ENCODE data around the gene CACNA1H. TPM values are rescaled to one million over a fixed set of nuclear protein-coding genes. Genes with fewer than 3 reads are reported as not detected.

The CACNA1H gene
- total RNA-seq, 1 donor from 2014 or later = 73.2 TPM

DNA sequence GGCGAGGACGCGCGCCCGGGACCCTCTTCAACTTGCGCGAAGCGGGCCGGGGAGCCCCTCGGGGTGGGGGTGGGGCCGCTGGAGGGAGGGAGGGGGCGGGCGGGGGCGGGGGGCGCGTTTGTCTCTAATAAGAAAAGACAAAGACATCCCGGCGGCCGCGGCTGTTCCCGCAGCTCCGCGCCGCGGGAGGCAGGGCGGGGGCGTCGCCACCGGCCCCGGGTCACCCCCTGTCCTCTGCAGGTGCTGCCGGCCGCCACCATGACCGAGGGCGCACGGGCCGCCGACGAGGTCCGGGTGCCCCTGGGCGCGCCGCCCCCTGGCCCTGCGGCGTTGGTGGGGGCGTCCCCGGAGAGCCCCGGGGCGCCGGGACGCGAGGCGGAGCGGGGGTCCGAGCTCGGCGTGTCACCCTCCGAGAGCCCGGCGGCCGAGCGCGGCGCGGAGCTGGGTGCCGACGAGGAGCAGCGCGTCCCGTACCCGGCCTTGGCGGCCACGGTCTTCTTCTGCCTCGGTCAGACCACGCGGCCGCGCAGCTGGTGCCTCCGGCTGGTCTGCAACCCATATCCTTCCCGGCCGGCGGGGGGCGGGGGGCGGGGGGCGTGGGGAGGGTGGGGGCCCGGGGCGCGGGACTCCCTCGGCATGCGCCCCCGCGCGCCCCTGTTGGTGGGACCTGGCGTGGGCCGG, 714 bp downstream of the CACNA1H start:
- Mint-ChIP-seq H3K4me1 (ENCODE audit: low read depth) (peaks cover 20% of the 10 kb centered on the region), H3K4me3 (ENCODE audit: unreplicated experiment) (peak overlapping the region; percentile 78), H3K9me3 (ENCODE audit: low read depth) (no peaks in the 10 kb centered on the region), H3K27me3 (ENCODE audit: low read depth) (no peaks in the 10 kb centered on the region), H3K27ac (ENCODE audit: unreplicated experiment) (no peak overlapping the region), H3K36me3 (ENCODE audit: low read depth) (no peaks in the 10 kb centered on the region)
- DNase-seq (ENCODE audit: low spot score) = no peak
- TF ChIP-seq, protein P1, sequence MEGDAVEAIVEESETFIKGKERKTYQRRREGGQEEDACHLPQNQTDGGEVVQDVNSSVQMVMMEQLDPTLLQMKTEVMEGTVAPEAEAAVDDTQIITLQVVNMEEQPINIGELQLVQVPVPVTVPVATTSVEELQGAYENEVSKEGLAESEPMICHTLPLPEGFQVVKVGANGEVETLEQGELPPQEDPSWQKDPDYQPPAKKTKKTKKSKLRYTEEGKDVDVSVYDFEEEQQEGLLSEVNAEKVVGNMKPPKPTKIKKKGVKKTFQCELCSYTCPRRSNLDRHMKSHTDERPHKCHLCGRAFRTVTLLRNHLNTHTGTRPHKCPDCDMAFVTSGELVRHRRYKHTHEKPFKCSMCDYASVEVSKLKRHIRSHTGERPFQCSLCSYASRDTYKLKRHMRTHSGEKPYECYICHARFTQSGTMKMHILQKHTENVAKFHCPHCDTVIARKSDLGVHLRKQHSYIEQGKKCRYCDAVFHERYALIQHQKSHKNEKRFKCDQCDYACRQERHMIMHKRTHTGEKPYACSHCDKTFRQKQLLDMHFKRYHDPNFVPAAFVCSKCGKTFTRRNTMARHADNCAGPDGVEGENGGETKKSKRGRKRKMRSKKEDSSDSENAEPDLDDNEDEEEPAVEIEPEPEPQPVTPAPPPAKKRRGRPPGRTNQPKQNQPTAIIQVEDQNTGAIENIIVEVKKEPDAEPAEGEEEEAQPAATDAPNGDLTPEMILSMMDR (IDR thresholded peaks at IDR 0.05) = peak; percentile 44

DNA sequence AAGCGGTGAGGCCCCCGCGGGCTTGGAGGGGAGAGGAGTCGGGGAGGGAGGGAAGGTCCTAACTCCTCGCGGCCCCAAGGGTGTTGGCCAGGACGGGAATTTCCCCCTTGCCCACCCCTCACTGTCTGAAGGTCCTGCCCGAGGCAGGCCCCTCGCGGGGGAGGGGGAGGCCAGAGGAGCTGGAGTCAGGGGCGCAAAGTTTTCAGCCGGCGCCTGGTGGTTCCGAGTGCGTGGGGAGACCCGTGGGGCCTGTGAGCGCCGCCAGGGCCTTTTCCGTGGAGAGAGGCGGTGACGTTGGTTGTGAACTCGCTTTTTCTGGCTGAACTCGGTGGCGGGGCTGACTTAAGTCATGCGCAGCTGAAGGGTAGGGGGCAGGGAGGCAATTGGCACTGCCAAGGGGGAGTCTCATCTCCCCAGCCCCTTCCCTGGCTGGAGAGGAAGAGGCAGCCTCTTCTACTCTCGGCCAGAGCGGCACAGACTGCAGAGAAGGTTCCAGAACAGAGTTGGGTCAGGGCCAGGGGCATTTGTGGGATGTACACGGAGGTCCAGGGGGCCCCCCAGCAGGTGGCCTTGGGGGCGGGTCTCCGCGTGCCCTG, 1.5 kb downstream of the CACNA1H start:
- Mint-ChIP-seq H3K9me3 (ENCODE audit: low read depth) (no peaks in the 10 kb centered on the region), H3K27me3 (ENCODE audit: low read depth) (no peaks in the 10 kb centered on the region), H3K4me1 (ENCODE audit: low read depth) (peaks cover 25% of the 10 kb centered on the region), H3K36me3 (ENCODE audit: low read depth) (no peaks in the 10 kb centered on the region), H3K4me3 (ENCODE audit: unreplicated experiment) (peak overlapping the region; percentile 78), H3K27ac (ENCODE audit: unreplicated experiment) (peak overlapping the region; percentile 77)
- no peak for DNase-seq (ENCODE audit: low spot score)
- TF ChIP-seq, protein P1 (IDR thresholded peaks at IDR 0.05) = peak; percentile 11

DNA sequence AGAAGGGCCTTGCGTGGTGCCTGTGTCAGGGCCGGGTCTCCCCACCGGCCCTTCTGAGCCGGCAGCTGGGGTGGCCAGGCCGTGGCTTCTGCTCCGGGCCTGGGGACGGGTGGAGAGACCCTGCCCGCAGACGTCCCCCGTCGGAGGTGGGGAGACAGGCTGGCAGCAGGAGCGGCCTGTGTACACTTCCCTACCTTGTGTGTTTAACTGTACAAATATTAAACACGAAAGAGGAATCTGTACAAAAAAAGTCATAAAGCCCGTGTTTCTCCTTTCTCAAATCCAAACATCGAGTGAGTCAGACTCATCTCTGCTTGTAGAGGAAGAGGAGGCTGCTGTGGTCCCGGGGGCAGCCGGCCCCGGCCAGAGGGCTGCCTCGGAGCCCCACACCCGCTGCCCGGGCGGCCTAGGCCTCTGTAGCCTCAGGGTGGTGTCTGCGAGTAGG, 2.0 kb downstream of the CACNA1H start:
- TF ChIP-seq, protein P1 (IDR thresholded peaks at IDR 0.05) = no peak
- H3K27ac Mint-ChIP-seq (ENCODE audit: unreplicated experiment) = peak overlapping the region; percentile 77
- no peak for DNase-seq (ENCODE audit: low spot score)
- no peaks in the 10 kb centered on the region for H3K36me3 Mint-ChIP-seq (ENCODE audit: low read depth)
- H3K4me1 Mint-ChIP-seq (ENCODE audit: low read depth) = peaks cover 30% of the 10 kb centered on the region
- H3K9me3 Mint-ChIP-seq (ENCODE audit: low read depth) = no peaks in the 10 kb centered on the region
- peak overlapping the region; percentile 78 for H3K4me3 Mint-ChIP-seq (ENCODE audit: unreplicated experiment)
- H3K27me3 Mint-ChIP-seq (ENCODE audit: low read depth) = no peaks in the 10 kb centered on the region

DNA sequence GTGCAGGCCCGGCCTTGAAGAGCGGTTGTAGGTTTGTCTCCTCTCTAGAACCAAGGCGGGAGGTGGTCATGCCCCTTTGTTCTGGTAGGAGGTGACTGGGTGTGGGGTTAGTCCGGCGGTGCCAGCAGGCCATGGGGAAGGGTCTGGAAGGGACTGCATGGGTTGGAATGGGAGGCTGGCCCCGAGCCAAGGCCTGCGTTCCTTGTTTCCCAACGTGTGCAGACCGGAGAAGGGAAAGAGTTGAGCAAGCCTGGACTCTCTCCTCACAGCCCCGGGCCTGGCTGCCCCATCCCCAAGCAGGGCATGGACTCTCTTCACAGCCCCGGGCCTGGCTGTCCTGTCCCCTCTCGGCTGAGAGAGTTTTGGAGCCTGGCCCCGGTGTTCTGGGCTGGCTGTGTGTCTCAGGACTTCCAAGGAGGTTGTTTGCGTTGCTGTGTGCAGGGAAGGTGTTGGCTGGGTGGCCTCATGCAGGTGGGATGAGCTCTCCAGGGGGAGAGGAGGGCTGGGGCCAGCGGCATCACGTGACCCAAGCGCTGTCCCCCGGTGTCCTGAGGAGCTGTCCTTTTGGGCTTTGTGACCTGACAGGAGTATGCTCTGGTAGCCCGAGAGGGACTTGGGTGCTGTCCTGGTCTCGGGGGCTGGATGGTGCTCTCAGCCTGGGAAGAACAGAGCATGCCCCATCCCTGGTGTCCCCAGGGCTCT, 2.6 kb downstream of the CACNA1H start:
- Mint-ChIP-seq H3K9me3 (ENCODE audit: low read depth) (no peaks in the 10 kb centered on the region), H3K27ac (ENCODE audit: unreplicated experiment) (peak overlapping the region; percentile 75), H3K36me3 (ENCODE audit: low read depth) (no peaks in the 10 kb centered on the region), H3K4me3 (ENCODE audit: unreplicated experiment) (peak overlapping the region; percentile 78), H3K27me3 (ENCODE audit: low read depth) (no peaks in the 10 kb centered on the region), H3K4me1 (ENCODE audit: low read depth) (peaks cover 35% of the 10 kb centered on the region)
- DNase-seq (ENCODE audit: low spot score) = no peak
- TF ChIP-seq, protein P1 (IDR thresholded peaks at IDR 0.05) = no peak

All from chondrocyte (in vitro differentiated cells).